HUES6 (cell line): ENCODE measurements around the gene PPARGC1A.

Experiments used
- H3K27ac ChIP-seq: 2 replicates; pipeline ENCODE4 v1.7.0; 2013; ENCODE audit warnings: low read depth, mild to moderate bottlenecking, low read length, inconsistent platforms
- H3K27me3 ChIP-seq: 2 replicates; pipeline ENCODE4 v1.6.1; 2013; ENCODE audit warnings: low read length; ENCODE audit not compliant: control insufficient read depth, insufficient read depth
- H3K36me3 ChIP-seq: 2 replicates; pipeline ENCODE4 v1.6.1; 2013; ENCODE audit warnings: low read length; ENCODE audit not compliant: control insufficient read depth, insufficient read depth
- H3K4me1 ChIP-seq: 2 replicates; pipeline ENCODE4 v1.6.1; 2013; ENCODE audit warnings: low read length; ENCODE audit not compliant: control insufficient read depth, insufficient read depth
- H3K4me3 ChIP-seq: 2 replicates; pipeline ENCODE4 v1.5.1; 2013; ENCODE audit warnings: low read depth, low read length
- H3K9ac ChIP-seq: one replicate; pipeline ENCODE4 v1.6.1; 2013; ENCODE audit warnings: mild to moderate bottlenecking, low read length
- H3K9me3 ChIP-seq: 2 replicates; pipeline ENCODE4 v1.6.1; 2013; ENCODE audit warnings: low read depth, low read length; ENCODE audit not compliant: control insufficient read depth, insufficient read depth

Gene PPARGC1A

DNA sequence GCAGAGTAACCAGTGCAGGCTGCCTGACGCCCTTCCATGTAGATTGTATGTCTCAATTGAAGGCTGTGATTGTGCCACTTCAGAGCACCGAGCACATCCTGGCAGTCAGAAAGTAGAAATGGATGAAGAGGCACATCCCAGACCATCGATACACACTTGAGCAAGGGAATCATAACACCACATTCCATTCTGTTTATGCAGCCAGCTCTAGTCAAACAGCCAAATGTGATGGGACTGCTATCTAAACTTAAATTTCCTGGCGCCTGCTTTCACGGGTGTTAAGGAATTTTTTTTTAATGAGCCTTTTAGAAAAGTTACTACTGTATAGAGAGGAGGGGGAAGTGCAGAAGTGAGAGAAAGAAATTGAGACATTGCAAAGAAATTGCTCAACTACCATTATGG is 84.4 kb downstream of the PPARGC1A start:
- Histone ChIP-seq H3K27ac (no peak overlapping the region), H3K27me3 (no peaks in the 10 kb centered on the region), H3K9ac (no peak overlapping the region), H3K4me3 (no peak overlapping the region), H3K4me1 (no peaks in the 10 kb centered on the region), H3K36me3 (no peaks in the 10 kb centered on the region), H3K9me3 (no peaks in the 10 kb centered on the region)

- H3K4me3 ChIP-seq, result no peak overlapping the region
- no peaks in the 10 kb centered on the region for H3K27me3 ChIP-seq
- H3K36me3 ChIP-seq, result no peaks in the 10 kb centered on the region
- H3K9me3 ChIP-seq, result peaks cover 6% of the 10 kb centered on the region; the same call in 1 of the 2 replicates
- no peak overlapping the region for H3K27ac ChIP-seq
- H3K9ac ChIP-seq, result no peak overlapping the region
- no peaks in the 10 kb centered on the region; the same call in 1 of the 2 replicates for H3K4me1 ChIP-seq
Measured at GRCh38 chr4:23789762-23790161, 100.1 kb downstream of the PPARGC1A start.

- Histone ChIP-seq H3K4me3 (no peak overlapping the region), H3K36me3 (no peaks in the 10 kb centered on the region), H3K4me1 (no peaks in the 10 kb centered on the region; the same call in 1 of the 2 replicates), H3K9me3 (peaks cover 7% of the 10 kb centered on the region; the same call in 1 of the 2 replicates), H3K27ac (no peak overlapping the region), H3K9ac (no peak overlapping the region), H3K27me3 (no peaks in the 10 kb centered on the region)
Measured at GRCh38 chr4:23788460-23788859, 101.4 kb downstream of the PPARGC1A start.

- no peaks in the 10 kb centered on the region for H3K36me3 ChIP-seq
- no peaks in the 10 kb centered on the region; the same call in 1 of the 2 replicates for H3K4me1 ChIP-seq
- H3K9me3 ChIP-seq, result peaks cover 11% of the 10 kb centered on the region; the same call in 1 of the 2 replicates
- H3K27ac ChIP-seq, result no peak overlapping the region
- H3K9ac ChIP-seq, result no peak overlapping the region
- H3K27me3 ChIP-seq, result no peaks in the 10 kb centered on the region
- no peak overlapping the region for H3K4me3 ChIP-seq
Measured at GRCh38 chr4:23788027-23788426, 101.8 kb downstream of the PPARGC1A start.

- Histone ChIP-seq H3K4me1 (no peaks in the 10 kb centered on the region), H3K9me3 (peaks cover 13% of the 10 kb centered on the region; the same call in 1 of the 2 replicates), H3K36me3 (no peaks in the 10 kb centered on the region), H3K27ac (no peak overlapping the region), H3K27me3 (no peaks in the 10 kb centered on the region), H3K4me3 (no peak overlapping the region), H3K9ac (no peak overlapping the region)
Measured at GRCh38 chr4:23782778-23783437, 106.9 kb downstream of the PPARGC1A start.

DNA sequence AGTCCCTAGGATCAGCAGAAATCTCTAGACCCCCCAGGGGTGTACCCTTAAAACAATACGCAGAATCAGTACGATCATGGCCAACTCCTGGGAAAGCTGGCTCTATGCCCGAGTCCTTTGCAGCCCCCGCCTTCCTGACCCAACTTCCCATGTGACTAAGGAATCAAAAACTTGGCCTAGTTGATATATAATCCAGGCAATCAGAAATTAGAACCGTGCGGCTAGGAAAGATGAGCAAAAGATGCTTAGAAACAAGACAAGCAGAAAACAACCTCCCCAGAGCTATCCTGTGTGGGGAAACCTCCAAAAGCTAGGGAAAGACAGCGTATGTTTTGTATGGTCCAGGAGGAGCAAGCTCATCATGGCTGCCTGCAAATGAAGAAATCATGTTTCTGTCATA is 110.0 kb downstream of the PPARGC1A start:
- no peak overlapping the region for H3K27ac ChIP-seq
- peaks cover 7% of the 10 kb centered on the region for H3K4me1 ChIP-seq
- H3K27me3 ChIP-seq, result no peaks in the 10 kb centered on the region
- peaks cover 7% of the 10 kb centered on the region; the same call in 1 of the 2 replicates for H3K9me3 ChIP-seq
- H3K9ac ChIP-seq, result no peak overlapping the region
- H3K4me3 ChIP-seq, result no peak overlapping the region
- H3K36me3 ChIP-seq, result no peaks in the 10 kb centered on the region

- no peak overlapping the region for H3K27ac ChIP-seq
- no peaks in the 10 kb centered on the region for H3K36me3 ChIP-seq
- no peak overlapping the region for H3K4me3 ChIP-seq
- peaks cover 11% of the 10 kb centered on the region for H3K4me1 ChIP-seq
- H3K9me3 ChIP-seq, result peaks cover 7% of the 10 kb centered on the region; the same call in 1 of the 2 replicates
- no peaks in the 10 kb centered on the region for H3K27me3 ChIP-seq
- H3K9ac ChIP-seq, result no peak overlapping the region
Measured at GRCh38 chr4:23779422-23779821, 110.4 kb downstream of the PPARGC1A start.

DNA sequence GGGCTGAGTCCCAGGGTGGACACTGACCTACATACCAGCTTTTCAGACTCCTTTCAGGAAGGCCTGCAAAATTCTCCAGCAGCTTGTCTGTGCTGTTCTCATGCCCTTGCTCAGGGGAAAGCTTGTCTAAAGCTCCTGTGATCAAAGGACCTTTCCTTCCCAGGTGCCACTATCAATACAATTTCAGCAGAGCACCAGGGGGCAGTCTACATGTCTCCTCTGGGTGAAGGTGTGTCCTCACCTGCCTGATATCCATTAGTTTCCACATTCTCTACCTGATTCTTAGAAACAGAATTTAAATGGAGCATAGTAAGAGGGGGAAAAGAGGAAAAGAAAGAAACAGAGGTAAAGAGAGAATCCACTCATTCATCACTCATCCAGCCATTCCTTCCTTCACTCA is 114.2 kb downstream of the PPARGC1A start:
- Histone ChIP-seq H3K36me3 (no peaks in the 10 kb centered on the region), H3K9ac (no peak overlapping the region), H3K27ac (no peak overlapping the region), H3K27me3 (no peaks in the 10 kb centered on the region), H3K9me3 (no peaks in the 10 kb centered on the region), H3K4me3 (no peak overlapping the region), H3K4me1 (peaks cover 20% of the 10 kb centered on the region)

- Histone ChIP-seq H3K9me3 (no peaks in the 10 kb centered on the region), H3K4me1 (peaks cover 20% of the 10 kb centered on the region), H3K9ac (no peak overlapping the region), H3K27me3 (no peaks in the 10 kb centered on the region), H3K4me3 (no peak overlapping the region), H3K36me3 (no peaks in the 10 kb centered on the region), H3K27ac (no peak overlapping the region)
Measured at GRCh38 chr4:23774909-23775308, 114.9 kb downstream of the PPARGC1A start.

DNA sequence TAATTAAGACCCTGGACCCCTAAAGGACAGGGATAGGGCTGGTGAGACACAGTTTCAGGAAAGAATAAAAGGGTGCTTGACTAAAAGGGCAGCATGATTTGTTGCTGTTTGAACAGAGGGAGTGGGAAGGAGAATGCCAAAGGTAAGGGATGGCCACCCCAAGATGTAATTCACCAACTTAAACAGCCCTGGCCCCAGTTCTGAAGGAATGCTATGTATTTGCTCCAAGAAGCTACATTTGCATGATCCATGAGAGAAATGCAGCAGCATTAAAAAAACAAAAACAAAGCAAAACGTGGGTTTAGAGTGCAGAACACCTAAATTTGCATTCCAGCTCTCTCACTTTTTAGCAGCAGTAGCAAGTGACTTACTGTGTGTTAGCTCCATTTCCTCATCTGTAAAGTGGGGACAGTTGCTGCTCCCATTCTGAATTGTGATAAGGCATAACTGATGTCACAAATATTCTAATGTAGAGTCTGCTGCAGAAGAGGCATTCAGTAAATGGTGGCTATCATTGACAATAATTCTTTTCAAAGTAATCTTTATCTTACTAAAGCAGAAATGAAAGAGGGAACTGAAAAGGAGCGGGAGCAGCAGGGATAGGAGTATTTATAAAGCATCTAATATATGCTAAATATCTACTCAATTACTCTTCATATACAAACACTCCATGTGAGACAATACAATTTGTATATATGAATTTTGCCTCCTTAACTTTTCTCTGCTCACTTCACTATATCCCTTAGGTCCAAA is 115.8 kb downstream of the PPARGC1A start:
- no peak overlapping the region for H3K4me3 ChIP-seq
- H3K27ac ChIP-seq, result no peak overlapping the region
- no peaks in the 10 kb centered on the region for H3K27me3 ChIP-seq
- H3K4me1 ChIP-seq, result peaks cover 20% of the 10 kb centered on the region
- no peak overlapping the region for H3K9ac ChIP-seq
- H3K9me3 ChIP-seq, result no peaks in the 10 kb centered on the region
- H3K36me3 ChIP-seq, result no peaks in the 10 kb centered on the region

- no peaks in the 10 kb centered on the region for H3K9me3 ChIP-seq
- H3K36me3 ChIP-seq, result no peaks in the 10 kb centered on the region
- H3K4me1 ChIP-seq, result peaks cover 15% of the 10 kb centered on the region
- no peak overlapping the region for H3K4me3 ChIP-seq
- H3K27ac ChIP-seq, result no peak overlapping the region
- H3K27me3 ChIP-seq, result no peaks in the 10 kb centered on the region
- H3K9ac ChIP-seq, result no peak overlapping the region
Measured at GRCh38 chr4:23770011-23770410, 119.8 kb downstream of the PPARGC1A start.
